HG03442 (cell line): ENCODE measurements around the gene SUPT5H.

Experiments
- ATAC-seq: cut with Tn5 transposase; IDR thresholded peaks from one replicate; pipeline ENCODE4 v1.9.1; 2021; ENCODE audit warnings: mild to moderate bottlenecking, moderate library complexity; ENCODE audit not compliant: unreplicated experiment

SUPT5H gene

DNA sequence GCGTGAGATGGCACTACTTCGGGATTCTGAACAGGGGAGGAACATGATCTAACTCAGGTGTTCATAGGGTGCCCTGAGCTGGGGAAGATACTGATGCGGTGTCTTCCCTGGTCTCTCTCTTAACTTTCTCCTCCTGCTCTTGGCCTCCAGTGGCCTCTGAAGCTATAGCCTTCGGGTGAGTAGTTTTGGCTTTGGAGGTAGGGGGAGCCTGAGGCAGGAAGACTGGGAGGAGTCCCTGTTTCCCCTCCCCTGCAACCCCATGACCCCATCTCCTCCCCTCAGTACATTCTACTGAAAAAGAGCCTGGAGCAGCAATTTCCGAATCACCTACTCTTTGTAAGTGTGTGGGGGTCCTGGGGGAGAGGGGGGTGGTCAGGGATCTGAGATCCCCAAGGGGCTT, 73.1 kb downstream of the SUPT5H start:
- no peak for ATAC-seq

DNA sequence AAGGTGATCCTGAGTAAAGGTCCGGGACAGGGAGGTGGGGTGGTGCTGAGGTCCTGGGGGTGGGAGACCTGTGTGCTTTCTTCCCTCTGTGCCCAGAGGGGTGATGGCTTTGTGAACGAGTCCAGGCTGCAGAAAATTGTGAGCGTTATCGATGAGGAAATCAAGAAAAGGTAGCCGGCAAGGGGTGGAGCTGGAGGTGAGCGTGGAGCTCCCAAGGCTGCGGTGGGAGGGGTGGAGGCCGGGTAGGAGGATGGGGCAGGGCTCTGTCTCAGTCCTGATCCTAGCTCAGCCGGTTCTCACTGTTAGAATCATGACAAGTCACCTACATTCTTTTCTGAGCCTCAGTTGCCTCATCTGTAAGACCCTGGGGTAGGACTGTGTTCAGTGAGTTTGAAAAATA, 73.6 kb downstream of the SUPT5H start:
- ATAC-seq, result no peak

GRCh38 chr19:39520541-39521484, 75.4 kb downstream of the SUPT5H start:
- no peak for ATAC-seq

- no peak for ATAC-seq
These were observed 79.1 kb downstream of the SUPT5H start for GRCh38 chr19:39524495-39524894.

GRCh38 chr19:39525205-39525604, 79.8 kb downstream of the SUPT5H start:
- no peak for ATAC-seq
